ENCODE results near the gene EPAS1. TPM values are rescaled to one million over a fixed set of nuclear protein-coding genes. Genes with fewer than 3 reads are reported as not detected.

Gene EPAS1
- total and polyA plus RNA-seq, 2 of the 13 experiments (the other 11 are each of a cell fraction or from before 2014, with no cell fraction given) = 47.1 to 182 TPM

GRCh38 chr2:46298522-46299353 lies 1.5 kb downstream of the EPAS1 start (continued):
- no peak for TF ChIP-seq PRDM4 (CRISPR knock-in tag; IDR thresholded peaks at IDR 0.05; ENCODE audit: borderline replicate concordance)
- no peak for TF ChIP-seq E2F5 (CRISPR knock-in tag; conservative IDR thresholded peaks at IDR 0.05)
- TF ChIP-seq ZNF503 (CRISPR knock-in tag; IDR thresholded peaks at IDR 0.05) = peak; percentile 23; the same call in 1 of the 2 replicates
- TF ChIP-seq ZNF780A (CRISPR knock-in tag; IDR thresholded peaks at IDR 0.05) = no peak
- TF ChIP-seq SSRP1 (CRISPR knock-in tag; IDR thresholded peaks at IDR 0.05) = no peak
- TF ChIP-seq ZNF124 (CRISPR knock-in tag; IDR thresholded peaks at IDR 0.05) = no peak; the same call in 1 of the 2 replicates
- no peak for TF ChIP-seq KLF12 (CRISPR knock-in tag; IDR thresholded peaks at IDR 0.05; ENCODE audit: borderline replicate concordance)
- TF ChIP-seq HNF4G (IDR thresholded peaks at IDR 0.05; ENCODE audit: borderline replicate concordance, low read depth, low read length) = no peak
- no peak; the same call in 1 of the 2 replicates for TF ChIP-seq HNF4G (CRISPR knock-in tag; IDR thresholded peaks at IDR 0.05; ENCODE audit: borderline replicate concordance, low read depth)
- no peak for TF ChIP-seq ZBTB40 (IDR thresholded peaks at IDR 0.05)
- TF ChIP-seq ZBTB40 (CRISPR knock-in tag; IDR thresholded peaks at IDR 0.05) = peak; percentile 38; the same call in 1 of the 2 replicates
- TF ChIP-seq ADNP (CRISPR knock-in tag; IDR thresholded peaks at IDR 0.05) = 0 out of 2 replicates have a peak, but pooled peaks have one; percentile 20
- no peak; the same call in 1 of the 2 replicates for TF ChIP-seq ZNF709 (CRISPR knock-in tag; IDR thresholded peaks at IDR 0.05)
- peak; percentile 44; the same call in 1 of the 2 replicates for TF ChIP-seq FOSL1 (CRISPR knock-in tag; IDR thresholded peaks at IDR 0.05; ENCODE audit: borderline replicate concordance)
